CD4-positive, alpha-beta T cell treated with Interleukin-15 for 4 hours (primary cell): ENCODE data around the gene CA14.
A peak's percentile ranks its signal among the peaks of the same experiment; 100 is the strongest.
"Not testable (repeated sequence)": the region's sequence is repeated elsewhere in the genome, so short reads cannot be mapped to it uniquely, and the experiment has no call there.

Experiments
- DNase-seq: peaks from one replicate; pipeline ENCODE4 v3.0.0-alpha.2; 2020; ENCODE audit warnings: low spot score

CA14 gene

DNA sequence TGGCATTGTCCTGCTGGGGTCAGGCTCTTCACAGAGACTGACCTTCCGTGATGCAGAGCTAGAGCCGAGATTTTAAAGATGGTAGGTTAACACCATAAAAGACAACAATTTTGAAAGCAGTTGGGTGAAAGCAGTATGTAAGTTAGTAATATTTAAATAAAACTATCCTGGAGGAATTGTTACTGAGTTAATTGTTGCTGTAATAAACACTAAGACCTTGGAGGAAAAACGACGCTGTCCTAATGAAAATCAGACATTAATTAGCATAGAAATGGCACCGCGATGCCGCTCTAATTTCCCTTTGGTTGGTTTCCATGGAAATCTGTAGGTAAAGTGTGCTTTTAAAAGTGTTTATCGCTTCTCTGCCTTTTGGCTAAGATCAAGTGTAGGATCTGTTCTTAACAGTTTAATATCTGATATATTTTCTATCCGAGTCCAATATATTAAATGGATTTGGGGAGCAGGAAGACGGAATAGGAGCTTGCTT lies 20.9 kb upstream of the CA14 start:
- DNase-seq: no peak

DNA sequence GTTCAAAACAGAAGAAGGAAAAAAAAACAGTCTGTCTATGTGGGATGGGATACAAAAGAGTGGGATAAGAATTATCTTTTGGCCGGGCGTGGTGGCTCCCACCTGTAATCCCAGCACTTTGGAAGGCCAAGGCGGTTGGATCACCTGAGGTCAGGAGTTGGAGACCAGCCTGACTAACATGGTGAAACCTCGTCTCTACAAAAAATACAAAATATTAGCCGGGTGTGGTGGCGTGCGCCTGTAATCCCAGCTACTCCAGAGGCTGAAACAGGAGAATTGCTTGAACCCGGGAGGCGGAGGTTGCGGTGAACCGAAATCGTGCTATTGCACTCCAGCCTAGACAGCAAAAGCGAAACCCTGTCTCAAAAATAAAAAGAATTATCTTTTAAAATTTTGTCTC lies 20.4 kb upstream of the CA14 start:
- DNase-seq: not testable (repeated sequence)

DNA sequence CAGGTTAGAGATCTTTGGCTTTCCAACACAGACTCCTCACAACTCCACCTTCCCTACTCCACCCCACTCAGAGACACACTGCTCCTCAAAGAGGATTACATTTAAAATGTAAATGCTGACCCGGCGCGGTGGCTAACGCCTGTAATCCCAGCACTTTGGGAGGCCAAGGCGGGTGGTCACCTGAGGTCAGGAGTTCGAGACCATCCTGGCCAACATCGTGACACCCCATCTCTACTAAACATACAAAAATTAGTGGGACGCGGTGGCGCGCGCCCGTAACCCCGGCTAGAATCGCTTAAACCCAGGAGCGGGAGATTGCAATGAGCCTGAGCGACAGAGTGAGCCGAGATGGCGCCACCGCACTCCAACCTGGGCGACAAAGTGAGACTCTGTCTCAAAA lies 19.8 kb upstream of the CA14 start:
- DNase-seq: no peak

DNA sequence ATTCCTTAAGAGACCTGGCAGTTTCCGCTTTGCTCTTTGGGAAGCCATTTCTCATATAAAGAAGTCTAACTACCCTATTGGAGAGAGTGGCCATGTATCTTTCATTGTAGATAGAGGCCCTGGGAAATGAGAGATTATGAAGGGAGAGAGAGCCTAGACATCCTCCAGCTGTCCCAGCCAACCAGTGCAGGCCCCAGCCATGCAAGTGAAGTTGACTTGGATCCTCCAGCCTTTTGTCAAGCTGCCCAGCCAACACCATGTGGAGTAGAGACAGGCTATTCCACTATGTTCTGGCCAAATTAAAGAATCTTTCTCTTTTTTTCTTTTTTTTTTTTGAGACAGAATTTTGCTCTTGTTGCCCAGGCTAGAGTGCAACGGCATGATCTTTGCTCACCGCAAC lies 14.6 kb upstream of the CA14 start:
- DNase-seq: no peak

DNA sequence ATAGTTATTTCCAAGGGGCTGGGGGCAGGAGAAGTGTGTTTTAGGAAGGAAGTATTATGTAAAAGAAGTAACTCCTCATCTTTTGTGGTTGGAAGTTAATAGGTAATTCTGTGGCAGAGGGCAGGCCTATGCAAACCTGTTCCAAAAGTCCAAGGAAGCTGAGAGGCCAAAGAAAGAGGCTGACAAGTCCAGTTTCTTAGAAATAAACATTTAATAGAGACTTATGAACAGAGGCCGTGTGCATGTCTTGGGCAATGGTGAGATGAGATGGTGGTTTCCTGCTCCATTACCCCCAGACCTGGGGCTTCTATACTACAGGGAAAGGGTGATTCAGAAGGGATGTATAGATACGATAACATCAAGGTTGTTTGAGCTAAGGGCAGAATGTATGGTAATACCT lies 7.6 kb upstream of the CA14 start:
- no peak for DNase-seq

DNA sequence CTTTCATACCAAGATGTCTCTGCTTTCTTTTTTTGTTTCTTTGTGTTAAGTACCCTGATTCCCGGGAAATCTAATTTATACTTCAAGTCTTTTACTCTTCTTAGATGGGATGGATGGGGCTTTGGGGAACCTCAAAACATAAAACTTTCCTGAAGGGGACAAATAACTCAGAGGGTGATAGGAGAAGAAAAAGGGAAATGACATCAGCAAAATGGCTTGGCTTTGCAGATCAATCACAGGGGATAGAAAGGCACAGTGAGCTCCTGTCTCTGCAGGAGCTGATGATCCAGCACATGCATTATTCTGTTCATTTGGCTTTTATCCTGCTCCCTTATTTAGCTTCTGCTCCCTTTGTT lies 1.4 kb upstream of the CA14 start:
- DNase-seq: no peak

DNA sequence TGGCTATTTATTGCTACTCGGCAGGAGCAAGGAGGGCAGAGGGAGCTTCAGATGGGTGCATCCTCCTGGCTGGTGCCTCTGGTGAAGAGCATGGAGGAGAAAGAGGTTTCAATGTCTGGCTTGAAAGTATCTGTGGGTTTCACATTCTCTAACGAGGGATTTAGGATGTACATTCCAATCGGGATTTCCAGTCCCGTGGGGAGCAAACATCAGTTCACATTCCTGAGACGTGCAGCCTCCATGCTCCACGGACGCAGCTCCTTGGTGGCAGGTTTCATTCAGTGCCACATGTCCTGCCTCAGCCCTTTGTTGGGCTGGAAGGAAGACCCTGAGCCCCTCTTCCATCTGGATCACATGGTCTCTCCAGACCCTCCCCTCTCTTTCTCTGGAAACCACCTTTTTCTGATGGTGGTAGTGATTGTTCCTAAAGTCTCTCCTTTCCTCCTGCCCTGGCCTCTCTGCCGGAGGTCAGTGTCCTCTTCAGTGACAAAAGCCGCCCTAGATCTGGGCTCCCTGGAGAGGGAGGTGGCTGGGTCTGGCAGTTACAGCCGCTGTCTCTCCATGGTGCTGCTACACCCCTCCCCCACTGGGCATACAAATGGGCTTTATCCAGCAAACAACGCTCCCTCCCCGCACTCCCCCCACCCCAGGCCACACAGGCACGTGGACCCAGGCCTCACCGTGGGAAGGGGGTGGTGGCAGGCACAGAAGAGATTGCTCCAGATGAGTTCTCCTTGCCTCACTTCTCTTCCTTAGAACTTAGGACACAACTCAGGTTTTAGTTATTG lies 826 bp upstream of the CA14 start:
- no peak for DNase-seq

DNA sequence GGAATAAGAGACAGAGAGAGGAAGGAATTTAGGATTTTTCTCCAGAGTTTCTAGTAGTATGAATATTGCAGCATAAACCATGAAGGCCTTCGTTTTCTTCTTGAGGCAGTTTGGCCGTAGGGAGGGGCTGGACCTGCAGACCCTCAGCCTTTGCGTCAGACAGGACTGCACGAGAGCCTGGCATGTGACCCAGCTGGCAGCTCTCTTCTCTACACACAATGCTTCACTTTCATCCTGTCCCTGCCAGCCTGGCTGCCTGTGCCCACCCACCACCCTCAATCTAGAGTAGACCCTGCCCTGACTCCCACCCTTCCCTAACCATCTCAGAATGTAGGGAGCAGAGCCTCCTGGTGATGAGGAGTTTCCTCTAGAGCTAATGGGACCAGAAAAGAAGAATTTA lies 1.6 kb downstream of the CA14 start:
- DNase-seq: no peak

DNA sequence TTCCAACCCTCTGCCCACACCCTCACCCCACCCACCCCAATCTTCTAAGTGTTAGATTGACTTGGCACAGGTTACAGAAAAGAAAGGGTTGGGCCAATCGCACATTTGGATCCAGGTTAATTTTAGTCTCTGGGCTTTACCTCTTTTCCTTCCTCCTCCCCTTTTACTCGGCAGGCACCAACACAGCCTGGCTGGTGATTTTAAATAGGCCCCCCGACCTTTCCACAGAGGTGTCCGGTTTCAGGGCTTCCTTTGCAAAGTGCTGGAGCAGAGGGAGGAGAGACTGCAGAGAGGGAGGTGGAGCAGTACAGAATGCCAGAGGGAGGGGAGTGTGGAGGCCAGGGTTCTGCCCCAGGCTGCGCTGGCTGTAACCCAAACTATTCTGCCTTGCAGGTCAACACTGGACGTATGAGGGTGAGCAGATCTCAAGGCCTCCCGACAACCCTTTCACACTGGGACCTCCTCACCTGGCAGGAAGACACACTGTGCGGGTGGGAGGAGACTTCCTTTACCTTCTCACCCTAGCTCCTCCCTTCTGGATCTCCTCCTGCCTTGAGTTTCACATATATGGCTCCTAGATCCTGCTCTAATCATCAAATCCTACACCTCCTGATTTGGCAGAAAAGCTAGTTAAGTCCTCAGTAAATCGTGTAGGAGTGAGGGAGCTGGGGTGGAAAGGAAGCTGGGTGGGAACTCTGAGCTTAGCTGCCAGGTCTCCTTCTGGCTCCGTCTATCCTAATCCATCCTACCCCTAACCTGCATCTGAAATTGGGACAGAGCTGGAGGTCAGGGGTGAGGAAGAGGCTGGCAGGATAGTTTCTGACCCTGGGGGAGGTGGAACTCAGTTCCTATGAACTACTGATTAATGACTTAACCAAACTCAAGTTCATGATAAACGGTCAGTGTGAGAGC lies 2.4 kb downstream of the CA14 start:
- DNase-seq: no peak

DNA sequence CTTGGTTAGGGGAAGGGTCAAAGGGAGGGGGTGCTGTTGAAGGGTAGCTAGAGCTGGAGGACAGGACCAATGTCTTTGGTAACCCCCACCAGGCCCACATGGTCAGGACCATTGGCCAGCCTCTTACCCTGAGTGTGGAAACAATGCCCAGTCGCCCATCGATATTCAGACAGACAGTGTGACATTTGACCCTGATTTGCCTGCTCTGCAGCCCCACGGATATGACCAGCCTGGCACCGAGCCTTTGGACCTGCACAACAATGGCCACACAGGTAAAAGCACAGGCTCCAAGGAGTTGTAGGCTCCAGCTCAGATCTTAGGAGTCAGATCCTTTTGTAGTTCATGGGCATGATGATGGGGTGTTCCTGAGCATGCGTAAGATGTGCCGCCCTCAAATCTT lies 3.8 kb downstream of the CA14 start:
- no peak for DNase-seq

DNA sequence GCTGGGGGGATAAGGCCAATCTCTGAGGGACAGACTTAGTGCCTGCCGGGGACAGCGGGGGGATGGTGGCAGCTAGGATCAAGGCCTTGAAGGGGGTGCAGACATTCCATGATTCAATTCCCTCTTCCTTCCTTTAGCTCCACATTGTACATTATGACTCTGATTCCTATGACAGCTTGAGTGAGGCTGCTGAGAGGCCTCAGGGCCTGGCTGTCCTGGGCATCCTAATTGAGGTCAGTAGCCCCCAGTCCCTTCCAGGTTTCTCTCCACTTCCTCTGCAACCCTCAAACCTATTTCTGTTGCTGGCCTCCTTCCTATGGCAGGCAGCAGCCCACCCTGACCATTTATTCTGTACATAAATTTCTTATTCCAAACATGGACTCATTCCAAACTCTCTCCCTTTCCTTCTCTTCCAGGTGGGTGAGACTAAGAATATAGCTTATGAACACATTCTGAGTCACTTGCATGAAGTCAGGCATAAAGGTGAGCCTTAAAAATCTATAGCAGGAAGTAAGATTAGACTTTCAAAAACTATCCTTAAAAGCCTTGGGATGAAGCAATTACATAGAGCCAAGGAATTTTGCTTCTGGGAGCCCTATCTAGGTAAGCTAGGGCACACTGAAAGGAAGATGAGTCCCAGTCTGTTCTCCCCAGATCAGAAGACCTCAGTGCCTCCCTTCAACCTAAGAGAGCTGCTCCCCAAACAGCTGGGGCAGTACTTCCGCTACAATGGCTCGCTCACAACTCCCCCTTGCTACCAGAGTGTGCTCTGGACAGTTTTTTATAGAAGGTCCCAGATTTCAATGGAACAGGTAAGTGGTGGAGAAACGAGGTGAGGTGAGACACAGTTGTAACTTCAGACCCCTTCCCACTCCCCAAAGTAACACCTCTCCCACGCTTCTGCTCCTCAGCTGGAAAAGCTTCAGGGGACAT lies 5.1 kb downstream of the CA14 start:
- DNase-seq: no peak

DNA sequence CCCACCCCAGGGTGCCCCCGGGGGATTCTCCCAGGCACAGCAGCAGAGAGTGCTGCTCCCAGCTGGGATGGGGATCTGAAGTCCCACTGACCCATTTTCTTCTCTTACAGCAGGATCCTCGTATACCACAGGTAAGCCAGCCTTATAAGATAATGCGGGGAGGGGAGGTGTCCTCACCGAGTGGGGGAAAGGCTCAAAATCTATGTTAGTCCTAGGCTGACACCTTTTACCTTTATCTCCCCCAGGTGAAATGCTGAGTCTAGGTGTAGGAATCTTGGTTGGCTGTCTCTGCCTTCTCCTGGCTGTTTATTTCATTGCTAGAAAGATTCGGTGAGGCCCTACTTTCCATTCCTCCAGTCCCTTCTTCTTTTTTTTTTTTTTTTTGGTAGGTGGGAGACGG lies 6.0 kb downstream of the CA14 start:
- DNase-seq: no peak

DNA sequence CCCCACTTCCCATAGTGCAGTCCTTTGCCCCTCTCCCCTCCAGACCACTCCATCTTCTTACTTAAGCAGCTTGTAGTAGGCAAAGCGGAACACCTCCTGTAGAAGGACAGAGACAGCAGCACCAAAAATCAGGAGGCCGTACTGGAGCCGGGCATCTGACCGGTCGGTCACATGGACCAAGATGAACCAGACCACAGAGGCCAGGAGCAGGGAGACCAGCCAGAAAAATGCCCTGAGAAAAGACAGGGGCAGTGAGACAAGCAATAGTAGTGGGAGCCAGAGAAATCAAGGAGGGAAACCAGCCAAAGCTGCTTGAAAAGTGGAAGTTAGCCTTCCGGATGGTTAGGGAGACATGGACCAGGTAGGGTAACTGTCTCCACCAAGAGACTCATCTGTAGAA lies 10.3 kb downstream of the CA14 start:
- no peak for DNase-seq

DNA sequence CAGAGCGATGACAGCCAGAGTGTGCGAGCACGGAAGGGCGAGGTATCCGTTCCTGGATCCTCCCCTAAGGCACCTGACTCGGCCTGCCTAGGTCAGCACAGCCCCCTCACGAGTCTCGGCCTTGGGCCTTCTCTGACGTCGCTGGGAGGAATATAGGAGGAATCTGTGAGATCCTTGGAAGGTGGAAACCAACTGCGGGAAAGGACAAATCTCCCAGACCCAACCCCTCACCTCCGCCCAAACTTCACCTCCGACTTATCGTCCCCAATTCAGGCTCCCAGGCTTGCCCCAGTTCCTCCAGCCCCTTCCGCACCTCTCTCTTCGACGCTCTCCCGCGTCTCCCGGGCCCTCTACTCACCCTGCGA lies 10.7 kb downstream of the CA14 start:
- DNase-seq: peak; percentile 42

DNA sequence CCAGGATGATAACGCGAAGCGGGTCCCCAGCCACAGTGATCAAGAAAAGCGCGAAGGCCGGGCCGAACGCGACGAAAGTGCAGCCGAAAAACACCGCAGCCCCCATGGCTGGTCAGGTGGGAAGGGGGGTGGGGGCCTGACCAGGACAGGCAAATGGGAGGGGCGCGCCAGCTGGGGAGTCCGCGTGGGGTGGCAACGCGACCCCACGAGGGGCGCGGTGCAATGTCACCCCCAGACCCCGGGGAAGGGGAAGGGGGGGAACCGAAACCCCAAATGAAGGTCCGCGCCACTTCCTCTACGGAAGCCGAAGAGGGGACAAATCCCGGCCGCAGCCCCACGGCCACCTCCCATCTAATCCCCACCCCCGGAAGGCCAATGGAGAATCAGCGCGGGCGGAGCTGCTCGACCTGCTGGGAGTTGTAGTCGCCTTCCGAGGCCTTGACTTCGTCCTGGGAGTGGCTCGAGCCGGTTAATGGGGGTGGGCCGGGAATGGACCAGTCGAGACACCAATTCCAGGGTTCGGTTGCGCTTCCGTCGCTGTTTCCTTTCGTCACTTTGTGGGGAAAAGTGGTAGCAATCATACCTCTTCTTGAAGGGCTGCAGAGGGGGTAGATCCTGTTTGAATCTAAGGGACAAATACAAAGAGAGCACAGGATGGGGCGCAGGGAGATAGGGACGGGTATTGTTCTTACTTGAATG lies 11.3 kb downstream of the CA14 start, which contains the start of gene APH1A:
APH1A (minus strand) TSS at position 312 of the 699 bp plus-strand sequence; CDS start at position 106, 206 bp downstream.
- DNase-seq: peak; percentile 95

DNA sequence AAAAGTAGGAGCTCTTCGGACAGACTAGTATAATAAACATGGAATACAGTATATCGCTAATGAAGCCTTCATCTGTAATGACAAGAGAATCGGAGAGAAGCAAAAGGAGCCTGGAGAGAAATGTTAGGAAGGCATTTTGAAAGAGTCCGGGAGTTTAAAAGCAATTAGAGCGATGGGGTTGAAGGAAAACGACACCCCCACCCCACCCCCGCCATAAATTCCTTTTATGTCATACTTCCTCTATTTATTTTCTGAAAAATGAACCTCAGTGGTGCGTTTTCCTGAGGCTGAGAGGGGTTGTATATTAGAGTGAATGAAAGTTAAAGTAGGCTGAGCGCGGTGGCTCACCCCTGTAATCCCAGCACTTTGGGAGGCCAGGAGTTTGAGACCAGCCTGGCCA lies 11.9 kb downstream of the CA14 start:
- DNase-seq: no peak

DNA sequence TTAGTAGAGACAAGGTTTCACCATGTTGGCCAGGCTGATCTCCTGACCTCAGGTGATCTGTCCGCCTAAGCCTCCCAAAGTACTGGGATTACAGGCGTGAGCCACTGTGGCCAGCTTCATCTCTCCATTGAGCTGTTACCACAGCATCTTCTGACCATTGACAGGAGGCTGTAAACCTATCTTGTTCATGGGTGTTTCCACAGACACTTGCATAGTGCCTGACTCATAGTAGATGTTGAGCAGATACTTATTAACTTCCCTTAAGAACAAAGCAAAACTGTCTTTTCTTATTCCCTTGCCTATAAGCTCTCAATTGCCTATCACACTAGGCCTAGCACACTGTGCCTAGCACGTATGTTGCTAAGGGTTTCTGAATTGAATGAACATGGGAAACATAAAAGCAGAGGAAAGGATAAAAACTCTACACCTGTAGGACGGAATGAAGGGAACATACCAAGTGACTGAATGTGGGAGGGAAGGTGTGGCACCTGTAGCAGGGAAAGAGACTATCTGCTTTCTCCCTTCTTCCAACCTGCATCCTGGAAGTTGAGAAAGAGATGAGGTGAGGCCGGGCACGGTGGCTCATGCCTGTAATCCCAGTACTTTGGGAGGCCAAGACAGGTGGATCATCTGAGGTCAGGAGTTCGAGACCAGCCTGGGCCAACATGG lies 13.9 kb downstream of the CA14 start:
- DNase-seq: no peak

DNA sequence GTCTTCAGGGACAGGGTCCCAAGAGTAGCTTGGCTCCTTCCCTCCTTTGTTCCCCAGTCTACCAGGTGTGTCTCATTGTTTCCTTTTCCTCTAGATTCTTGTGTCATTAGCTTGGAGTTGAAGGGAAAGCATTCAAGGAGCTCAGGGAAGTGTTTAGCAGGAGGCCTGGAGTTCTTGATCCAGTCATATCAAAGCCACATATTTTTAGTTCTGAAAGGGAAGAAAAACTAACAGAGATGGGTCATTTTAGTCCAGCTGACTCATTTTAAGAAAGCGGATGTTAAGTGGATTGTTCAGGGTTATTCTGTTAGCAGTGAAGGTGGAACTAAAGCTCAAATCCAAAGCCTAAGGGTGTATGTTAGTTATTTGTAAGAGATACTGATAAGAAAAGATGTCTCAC lies 15.7 kb downstream of the CA14 start:
- DNase-seq: no peak

DNA sequence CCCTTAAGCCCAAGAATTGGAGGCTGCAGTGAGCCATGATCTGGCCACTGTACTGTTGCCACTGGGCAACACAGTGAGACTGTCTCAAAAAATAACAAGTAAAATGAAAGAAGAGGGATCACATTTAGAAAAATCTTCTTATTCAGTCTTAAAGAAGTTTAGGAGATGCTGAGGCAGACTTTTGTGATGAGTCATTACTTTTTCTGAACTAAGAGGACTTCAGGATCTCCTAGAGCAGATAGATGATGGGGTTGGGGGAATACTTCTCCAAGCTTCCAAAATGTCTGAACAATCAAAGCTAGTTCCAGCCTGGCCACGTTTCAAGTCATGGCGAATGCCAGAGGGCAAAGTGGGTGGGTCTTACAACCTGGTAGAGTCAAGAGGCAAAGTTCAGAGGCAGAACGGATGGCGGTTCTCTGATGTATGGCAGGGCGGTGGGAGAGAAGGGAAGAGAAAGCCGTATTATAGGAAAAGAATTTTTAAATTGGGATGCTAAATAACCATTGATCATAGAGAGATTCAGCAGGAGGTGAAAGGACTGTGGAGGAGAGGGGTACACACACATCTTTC lies 22.6 kb downstream of the CA14 start:
- DNase-seq: no peak

DNA sequence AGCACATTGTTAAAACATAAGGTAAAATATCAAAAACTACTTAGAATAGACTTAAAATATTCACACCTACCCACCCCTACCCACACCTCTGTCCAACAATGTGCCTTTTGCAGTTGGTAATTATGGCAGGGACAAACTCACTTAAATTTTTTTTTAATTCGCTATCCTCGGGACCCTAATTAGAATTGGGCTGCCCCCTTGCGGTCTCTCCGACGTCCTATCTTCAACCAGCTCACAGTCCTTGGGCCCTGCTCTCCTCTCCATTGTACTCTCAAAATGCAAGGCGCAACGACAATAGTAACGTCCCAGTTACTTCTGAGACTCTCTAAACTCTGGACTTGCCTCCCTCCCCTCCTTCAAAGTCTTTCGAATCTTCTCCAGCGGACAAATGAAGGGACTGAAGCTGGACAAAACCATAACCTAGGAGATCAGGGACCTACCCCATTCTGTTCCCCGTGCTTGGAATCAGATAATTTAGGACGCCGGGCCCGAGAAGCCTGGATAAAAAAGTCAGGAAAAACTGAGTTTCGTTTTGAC lies 23.7 kb downstream of the CA14 start:
- peak; percentile 65 for DNase-seq
